Activated CD4-positive, alpha-beta memory T cell treated with anti-CD3 and anti-CD28 coated beads for 36 hours (primary cell): ENCODE measurements around the gene MAP2K3. TPM values are rescaled to one million over a fixed set of nuclear protein-coding genes. Genes with fewer than 3 reads are reported as not detected.

Experiments used
- CTCF ChIA-PET: fragments of 350-600 bp; sonication (Branson Sonifier 250); formaldehyde crosslinking; loops from one replicate; lab custom pipeline; 2021; ENCODE audit warnings: antibody characterized with exemption, inconsistent platforms; lab: Charles Lee
- POLR2A ChIA-PET: fragments of 350-600 bp; sonication (Branson Sonifier 250); formaldehyde crosslinking; loops from one replicate; lab custom pipeline; 2021; ENCODE audit warnings: antibody characterized with exemption; lab: Charles Lee
- DNase-seq: peaks from one replicate; pipeline ENCODE4 v3.0.0-alpha.2; 2020
- H3K27ac Mint-ChIP-seq: one replicate; pipeline ENCODE4 v1.8.0; 2021; ENCODE audit warnings: mixed read lengths
- H3K27me3 Mint-ChIP-seq: one replicate; pipeline ENCODE4 v1.8.0; 2021; ENCODE audit warnings: mixed read lengths
- H3K36me3 Mint-ChIP-seq: one replicate; pipeline ENCODE4 v1.8.0; 2021; ENCODE audit warnings: mixed read lengths
- H3K4me1 Mint-ChIP-seq: one replicate; pipeline ENCODE4 v1.8.0; 2021; ENCODE audit warnings: low read depth, mixed read lengths
- H3K4me3 Mint-ChIP-seq: one replicate; pipeline ENCODE4 v1.8.0; 2021; ENCODE audit warnings: mild to moderate bottlenecking, mixed read lengths
- H3K9me3 Mint-ChIP-seq: one replicate; pipeline ENCODE4 v1.8.0; 2021; ENCODE audit warnings: mixed read lengths
- intact Hi-C: fragments of 100-400 bp; cut with micrococcal nuclease; formaldehyde crosslinking; loops from one replicate; pipeline ENCODE4 v1.15.1; 2023
- total RNA-seq, 2 experiments: library from RNA; stranded (reverse); gene quantifications; one replicate each; pipeline ENCODE4 v1.2.3, GENCODE V29; 2021

Gene MAP2K3
- total RNA-seq, 2 experiments from 2014 or later = 132 to 134 TPM

GRCh38 chr17:21357696-21358656 is 73.5 kb downstream of the MAP2K3 start:
- Mint-ChIP-seq H3K9me3 (no peaks in the 10 kb centered on the region), H3K4me3 (no peak overlapping the region), H3K27me3 (no peaks in the 10 kb centered on the region), H3K4me1 (no peaks in the 10 kb centered on the region), H3K36me3 (no peaks in the 10 kb centered on the region), H3K27ac (no peak overlapping the region)
- ChIA-PET POLR2A (no interaction called here), CTCF (interaction anchor here (1.2 kb wide), 1 partner anchor 10 kb away, joined by 3 read pairs; no protein-coding TSS in a partner anchor)
- no peak for DNase-seq
- intact Hi-C loops = no loop called here

DNA sequence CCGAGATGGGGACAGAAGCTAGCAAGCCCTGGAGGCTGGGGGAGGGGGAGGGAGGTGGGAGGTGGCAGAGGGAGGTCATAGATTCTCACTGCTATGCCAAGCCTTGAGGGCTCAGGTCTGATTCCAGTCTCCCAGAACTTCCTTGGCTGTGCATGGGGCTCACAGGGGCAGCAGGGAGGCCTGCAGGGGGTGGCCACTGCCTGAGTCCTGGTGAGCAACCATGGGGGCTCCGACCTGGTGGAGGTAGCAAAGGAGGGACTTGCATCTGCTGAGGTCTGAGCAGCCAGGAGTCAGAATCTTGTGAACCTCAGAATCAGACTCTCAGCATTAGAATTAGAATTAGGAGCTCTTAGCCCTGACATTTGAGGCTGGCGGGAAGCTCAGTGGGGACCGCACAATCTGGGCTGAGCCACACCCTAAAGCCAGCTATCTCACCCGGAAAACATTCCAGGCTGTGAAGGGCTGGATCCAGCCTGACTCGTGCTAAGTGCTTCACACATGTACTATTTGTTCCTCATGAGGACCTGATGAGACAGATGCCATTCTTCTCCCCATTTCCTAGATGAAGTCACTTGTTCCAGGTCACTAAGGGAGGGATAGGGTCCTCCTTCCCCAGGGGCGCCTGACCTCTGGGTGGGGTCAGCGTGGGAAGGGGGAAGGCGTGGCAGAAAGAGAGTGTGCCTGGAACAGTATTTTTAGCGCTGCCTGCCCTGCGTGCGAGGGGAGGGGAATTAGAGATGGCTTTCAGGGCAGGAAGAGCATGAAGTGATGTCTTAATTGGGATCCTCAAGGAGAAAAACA is 74.4 kb downstream of the MAP2K3 start:
- ChIA-PET POLR2A (no interaction called here), CTCF (no interaction called here)
- Mint-ChIP-seq H3K4me3 (no peak overlapping the region), H3K36me3 (no peaks in the 10 kb centered on the region), H3K27me3 (no peaks in the 10 kb centered on the region), H3K9me3 (no peaks in the 10 kb centered on the region), H3K27ac (no peak overlapping the region), H3K4me1 (no peaks in the 10 kb centered on the region)
- no peak for DNase-seq
- intact Hi-C loops = no loop called here

DNA sequence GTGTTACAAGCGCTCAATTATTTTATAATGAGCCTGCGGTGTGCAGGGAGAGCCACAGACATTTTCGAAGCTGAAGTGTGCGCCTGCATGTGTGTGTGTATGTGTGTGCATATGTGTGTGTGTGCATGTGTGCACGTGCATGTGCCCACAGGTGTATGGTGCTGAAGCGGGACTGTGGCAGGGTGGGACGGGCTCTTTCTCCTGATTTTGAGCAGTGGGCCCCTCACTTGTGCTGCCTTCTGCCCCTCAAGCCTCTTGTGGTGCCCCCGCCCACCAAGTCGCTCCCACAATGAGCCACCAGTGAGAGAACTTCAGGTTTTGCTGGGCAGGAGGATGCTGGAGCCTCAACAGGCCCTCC is 75.0 kb downstream of the MAP2K3 start:
- Mint-ChIP-seq H3K9me3 (no peaks in the 10 kb centered on the region), H3K4me1 (no peaks in the 10 kb centered on the region)

GRCh38 chr17:21360048-21360447 is 75.5 kb downstream of the MAP2K3 start:
- H3K27me3 Mint-ChIP-seq = no peaks in the 10 kb centered on the region
- H3K36me3 Mint-ChIP-seq = no peaks in the 10 kb centered on the region
- H3K27ac Mint-ChIP-seq = no peak overlapping the region
- intact Hi-C loops = no loop called here
- ChIA-PET CTCF (no interaction called here), POLR2A (no interaction called here)
- no peak overlapping the region for H3K4me3 Mint-ChIP-seq
- no peaks in the 10 kb centered on the region for H3K4me1 Mint-ChIP-seq
- no peak for DNase-seq
- H3K9me3 Mint-ChIP-seq = no peaks in the 10 kb centered on the region

More for the DNA sequence above, 75.0 kb downstream of the MAP2K3 start:
- Mint-ChIP-seq H3K27me3 (no peaks in the 10 kb centered on the region), H3K36me3 (no peaks in the 10 kb centered on the region), H3K4me3 (no peak overlapping the region), H3K27ac (no peak overlapping the region)
- POLR2A ChIA-PET = no interaction called here
- CTCF ChIA-PET = no interaction called here
- intact Hi-C loops = no loop called here
- DNase-seq = no peak

DNA sequence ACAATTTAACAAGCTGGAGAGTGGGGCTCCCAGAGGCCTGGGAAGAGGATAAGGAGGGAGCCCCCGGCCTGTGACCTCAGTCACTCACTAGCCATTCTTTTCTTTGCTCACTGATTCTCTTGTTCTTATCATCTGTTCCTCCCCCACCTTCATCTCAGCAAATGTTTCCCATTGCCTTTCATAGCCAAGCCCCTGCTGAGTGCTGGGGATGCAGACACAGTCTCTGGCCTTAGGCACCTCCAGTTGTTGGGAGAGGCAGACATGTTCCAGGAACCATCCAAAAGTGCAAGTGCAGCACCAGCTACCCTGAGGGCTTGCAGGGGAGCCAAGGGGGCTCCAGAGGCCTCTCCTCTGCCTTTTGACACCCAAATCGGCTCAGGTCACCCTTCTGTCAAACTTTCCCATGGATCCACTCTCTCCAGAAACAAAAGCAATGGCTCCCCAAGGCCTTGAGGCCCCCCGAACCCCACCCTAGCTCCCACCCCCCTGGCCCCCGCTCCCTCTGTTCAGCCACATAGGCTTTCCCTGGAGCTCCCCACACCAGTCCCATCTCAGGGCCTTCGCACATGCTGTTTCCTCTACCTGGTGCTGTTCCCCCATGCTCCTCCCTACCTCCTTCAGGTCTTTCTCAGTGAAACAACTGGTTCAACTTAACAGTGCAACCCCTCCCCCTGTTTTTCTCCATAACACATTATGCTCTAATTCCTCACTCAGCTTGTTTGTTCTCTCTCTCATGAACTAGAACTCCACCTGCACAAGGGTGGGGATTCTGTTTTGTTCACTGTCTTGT is 76.7 kb downstream of the MAP2K3 start:
- Mint-ChIP-seq H3K4me1 (no peaks in the 10 kb centered on the region), H3K27ac (no peak overlapping the region), H3K9me3 (no peaks in the 10 kb centered on the region), H3K27me3 (no peaks in the 10 kb centered on the region), H3K4me3 (no peak overlapping the region), H3K36me3 (no peaks in the 10 kb centered on the region)
- CTCF ChIA-PET = no interaction called here
- intact Hi-C loops = no loop called here
- DNase-seq = no peak
- POLR2A ChIA-PET = no interaction called here

DNA sequence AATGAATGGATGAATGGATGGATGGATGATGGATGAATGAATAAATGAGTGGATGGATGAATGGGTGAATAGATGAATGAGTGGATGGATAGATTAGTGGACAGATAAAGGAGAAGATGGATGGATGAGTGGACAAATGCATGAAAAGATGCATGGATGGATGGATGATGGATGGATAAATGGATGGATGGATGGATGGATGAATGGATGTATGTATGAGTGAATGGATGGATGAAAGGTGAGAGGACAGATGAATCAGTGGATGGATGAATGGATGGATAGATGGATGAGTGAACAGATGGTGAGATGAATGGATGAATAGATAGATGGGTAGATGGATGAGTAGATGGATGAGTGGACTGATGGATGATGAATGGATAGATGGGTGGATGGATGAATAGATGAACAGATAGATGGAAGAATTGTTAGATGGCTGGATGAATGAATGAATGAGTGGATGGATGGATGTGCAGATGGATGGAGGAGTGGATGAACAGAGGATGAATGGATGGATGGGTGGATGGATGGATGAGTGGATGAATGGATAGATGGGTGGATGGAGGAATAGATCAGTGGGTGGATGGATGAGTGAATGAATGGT is 77.9 kb downstream of the MAP2K3 start:
- no peak for DNase-seq
- CTCF ChIA-PET = no interaction called here
- Mint-ChIP-seq H3K4me1 (no peaks in the 10 kb centered on the region), H3K4me3 (no peak overlapping the region), H3K27me3 (no peaks in the 10 kb centered on the region), H3K27ac (no peak overlapping the region), H3K36me3 (no peaks in the 10 kb centered on the region), H3K9me3 (no peaks in the 10 kb centered on the region)
- intact Hi-C loops = no loop called here
- POLR2A ChIA-PET = no interaction called here

DNA sequence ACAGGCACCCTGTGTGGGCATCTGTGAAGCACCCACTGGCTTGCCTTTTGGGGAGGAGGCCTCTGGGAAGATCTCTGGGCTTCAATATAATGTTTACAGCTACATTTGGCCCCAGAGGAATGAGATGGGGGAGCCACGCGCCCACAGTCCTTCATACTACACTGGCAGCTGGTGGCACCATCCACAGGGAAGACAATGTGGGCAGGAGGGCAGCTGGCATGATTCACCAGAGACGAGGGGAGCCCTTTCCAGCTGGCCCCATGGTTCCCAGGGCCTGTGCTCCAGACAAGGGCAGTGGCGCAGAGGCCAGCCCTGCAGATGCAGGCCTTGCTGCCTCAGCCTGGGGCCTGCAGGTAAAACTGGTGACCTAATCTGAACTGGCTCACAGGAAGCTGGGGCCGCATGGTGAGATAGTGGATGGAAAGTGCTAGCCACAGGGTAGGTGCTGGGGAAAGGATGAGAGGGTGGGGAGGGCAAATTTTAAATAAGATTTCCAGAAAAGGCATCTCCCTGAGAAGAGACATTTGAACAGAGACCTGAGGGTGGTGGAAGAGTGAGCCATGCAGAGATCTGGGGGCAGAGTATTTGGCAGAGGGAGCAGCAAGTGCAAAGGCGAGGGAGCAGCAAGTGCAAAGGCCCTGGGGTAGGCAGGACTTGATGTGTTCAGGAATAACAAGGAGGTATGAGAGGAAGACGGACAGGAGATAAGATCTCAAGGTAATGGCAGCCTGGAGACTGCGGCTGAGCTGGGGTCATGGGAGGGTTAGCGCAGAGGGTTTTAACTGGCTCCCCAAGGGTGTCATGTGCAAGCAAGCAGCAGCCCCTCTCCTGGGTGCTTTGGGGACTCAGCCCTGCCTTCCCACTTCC is 79.5 kb downstream of the MAP2K3 start:
- ChIA-PET CTCF (interaction anchor here (1.1 kb wide), 1 partner anchor 149 kb away, joined by 3 read pairs; no protein-coding TSS in a partner anchor), POLR2A (no interaction called here)
- H3K36me3 Mint-ChIP-seq = no peaks in the 10 kb centered on the region
- H3K9me3 Mint-ChIP-seq = no peaks in the 10 kb centered on the region
- intact Hi-C loops = no loop called here
- peaks cover 3% of the 10 kb centered on the region for H3K27me3 Mint-ChIP-seq
- no peak overlapping the region for H3K27ac Mint-ChIP-seq
- no peak for DNase-seq
- no peaks in the 10 kb centered on the region for H3K4me1 Mint-ChIP-seq
- no peak overlapping the region for H3K4me3 Mint-ChIP-seq

Other genes starting within 250 kb of the MAP2K3 start
- gene USP22, start 241.7 kb upstream of the MAP2K3 start, total RNA-seq = 100 to 1,000 TPM; 120 to 124 TPM
- 10 to 100 TPM; 13.5 to 15.9 TPM for gene DHRS7B, start 157.7 kb upstream of the MAP2K3 start, total RNA-seq
- gene TMEM11, start 70.5 kb upstream of the MAP2K3 start, total RNA-seq = 10 to 100 TPM; 24.0 to 27.2 TPM
- 1 to 10 TPM; 3.0 to 3.2 TPM for gene NATD1, start 31.3 kb upstream of the MAP2K3 start, total RNA-seq
- not detected for gene KCNJ12, start 91.6 kb downstream of the MAP2K3 start, total RNA-seq